NCI-H1417 (cell line): ENCODE data around the gene UST.
"Not testable (repeated sequence)": the region's sequence is repeated elsewhere in the genome, so short reads cannot be mapped to it uniquely, and the experiment has no call there.

ENCODE experiments used
- DNase-seq, 3 experiments: peaks; one replicate each; lab custom pipeline; 2025; lab: John Stamatoyannopoulos, UW

UST gene

DNA sequence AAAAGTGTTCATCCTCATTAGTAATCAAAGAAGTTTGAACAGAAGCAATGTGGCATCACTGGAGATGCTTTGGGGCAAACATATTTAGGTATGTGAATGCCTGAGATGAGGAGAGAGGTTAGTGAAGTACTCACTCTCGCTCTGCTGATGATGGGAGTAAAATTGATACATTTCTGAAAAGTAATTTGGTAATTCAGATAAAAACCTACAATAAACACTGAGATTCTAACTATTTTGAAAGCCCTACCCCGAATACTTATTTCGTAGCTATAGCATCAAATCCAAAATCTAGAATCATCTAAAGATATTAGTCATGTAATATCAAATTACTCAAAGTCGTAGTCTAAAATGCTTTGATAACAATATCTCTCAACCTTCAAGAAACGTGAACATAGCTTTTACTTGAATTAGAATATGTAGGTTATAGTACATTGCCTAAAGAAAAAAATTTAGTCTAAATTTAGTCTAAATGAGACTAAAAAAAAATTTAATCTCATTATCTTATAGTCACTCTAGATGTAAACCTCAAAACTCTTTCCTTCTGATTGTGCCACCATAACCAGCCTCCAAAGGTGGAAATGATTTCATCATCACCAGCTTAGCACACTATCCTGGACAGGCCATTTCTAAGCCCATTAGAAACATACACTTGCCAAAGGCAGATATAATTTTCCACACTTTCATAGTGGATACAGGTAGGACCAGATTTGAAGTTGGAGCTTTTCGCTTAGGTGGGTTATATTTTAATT, 338.2 kb downstream of the UST start:
- DNase-seq, result no peak

- DNase-seq, result no peak
These were observed 338.7 kb downstream of the UST start for GRCh38 chr6:149085557-149085938.

DNA sequence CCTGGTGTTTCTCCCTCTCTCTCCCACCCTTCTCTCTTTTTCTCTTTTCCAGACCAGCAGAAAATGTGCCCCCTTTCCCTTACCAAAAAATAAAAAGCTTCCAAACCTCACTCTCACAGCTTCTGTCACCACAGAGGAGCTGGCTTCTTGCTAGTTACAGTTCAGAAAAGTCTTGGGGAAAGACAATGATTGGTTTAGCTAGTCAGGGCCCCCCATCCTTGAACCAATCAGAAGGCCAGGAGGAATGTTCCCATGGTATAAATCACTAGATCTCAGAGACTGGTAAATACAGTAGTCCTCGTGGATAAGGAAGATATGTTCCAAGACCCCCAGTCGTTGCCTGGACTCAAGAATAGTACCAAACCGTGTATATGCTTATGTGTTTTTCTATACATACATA, 339.5 kb downstream of the UST start:
- DNase-seq, result no peak

- no peak for DNase-seq
These were observed 341.1 kb downstream of the UST start for GRCh38 chr6:149087898-149088297.

DNA sequence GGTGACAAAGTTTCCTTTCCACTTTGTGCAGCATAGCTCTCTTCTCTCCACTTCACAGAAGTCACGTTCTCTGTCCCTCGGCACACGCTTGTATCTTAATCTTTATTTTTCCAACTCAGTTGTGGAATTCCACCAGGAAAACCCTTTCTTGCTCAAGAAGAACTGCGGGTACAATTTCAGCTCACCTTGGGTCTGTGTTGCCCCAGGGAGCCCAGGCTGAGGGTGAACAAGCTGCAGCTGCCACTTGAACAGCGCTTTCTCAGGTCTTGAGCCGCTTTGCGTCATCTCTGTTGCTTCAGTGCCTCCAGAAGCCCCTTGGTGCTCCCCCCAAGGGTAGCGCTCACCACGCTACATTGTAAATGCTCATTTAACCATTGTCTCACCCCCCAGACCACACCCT, 341.5 kb downstream of the UST start:
- no peak for DNase-seq

GRCh38 chr6:149089510-149089909, 342.7 kb downstream of the UST start:
- DNase-seq, result no peak

DNA sequence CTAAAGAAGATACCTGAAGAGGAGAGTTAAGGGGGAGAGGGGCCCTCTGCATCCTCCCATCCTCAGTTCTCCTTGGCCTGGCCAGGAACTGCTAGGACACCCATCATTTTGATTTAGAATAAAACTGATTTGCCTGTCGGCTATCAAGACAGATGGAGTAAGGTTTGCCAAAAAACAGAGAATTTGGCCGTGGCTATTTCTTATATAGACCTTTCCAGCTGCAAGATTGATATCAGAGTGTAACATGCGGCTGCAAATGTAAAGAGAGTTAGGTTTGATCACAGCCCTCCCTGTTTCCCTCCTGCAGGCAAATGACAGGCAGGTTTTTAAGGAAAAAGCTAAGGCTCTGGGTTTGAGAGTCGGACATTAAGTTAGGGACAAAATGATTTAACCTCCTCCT, 344.1 kb downstream of the UST start:
- no peak for DNase-seq

DNA sequence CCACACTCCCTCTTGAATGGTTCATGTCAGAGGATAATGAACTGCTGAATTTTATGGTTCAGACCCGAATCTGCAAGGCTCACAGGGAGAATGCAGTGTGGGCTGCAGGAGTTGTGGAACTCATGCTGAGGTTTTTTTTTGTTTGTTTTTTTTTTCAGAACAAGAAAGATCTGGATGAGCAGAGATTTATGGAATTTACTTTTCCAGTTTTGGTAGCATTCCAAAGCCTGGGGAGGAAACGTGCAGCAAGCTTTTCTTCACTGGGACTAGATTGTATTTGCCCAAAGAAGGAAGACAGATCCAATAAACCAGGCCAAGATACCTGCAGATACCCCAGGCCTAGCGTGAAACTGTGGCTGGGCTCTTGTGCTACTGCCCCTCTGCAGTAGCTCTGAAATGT, 346.8 kb downstream of the UST start:
- no peak for DNase-seq

DNA sequence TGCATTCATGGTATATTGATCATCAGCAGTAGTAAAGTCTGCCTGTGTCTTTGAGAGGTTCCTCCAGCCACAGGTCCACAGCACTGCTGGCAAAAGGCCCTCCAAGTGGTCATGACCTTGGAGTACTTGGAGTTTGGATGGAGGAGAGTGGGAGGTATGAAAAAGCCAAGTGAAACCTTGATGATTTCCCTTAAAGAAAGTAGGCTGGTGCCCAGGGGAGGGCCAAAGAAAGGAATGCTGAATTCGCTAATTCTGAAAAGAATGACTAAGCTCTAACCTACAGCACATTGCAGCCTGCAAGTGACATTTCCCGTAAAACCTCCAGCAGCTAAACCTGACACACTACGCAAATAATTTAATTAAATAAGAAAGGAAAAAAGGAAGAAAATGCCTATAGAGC, 347.3 kb downstream of the UST start:
- no peak for DNase-seq

- no peak for DNase-seq
These were observed 348.1 kb downstream of the UST start for GRCh38 chr6:149094934-149095351.

DNA sequence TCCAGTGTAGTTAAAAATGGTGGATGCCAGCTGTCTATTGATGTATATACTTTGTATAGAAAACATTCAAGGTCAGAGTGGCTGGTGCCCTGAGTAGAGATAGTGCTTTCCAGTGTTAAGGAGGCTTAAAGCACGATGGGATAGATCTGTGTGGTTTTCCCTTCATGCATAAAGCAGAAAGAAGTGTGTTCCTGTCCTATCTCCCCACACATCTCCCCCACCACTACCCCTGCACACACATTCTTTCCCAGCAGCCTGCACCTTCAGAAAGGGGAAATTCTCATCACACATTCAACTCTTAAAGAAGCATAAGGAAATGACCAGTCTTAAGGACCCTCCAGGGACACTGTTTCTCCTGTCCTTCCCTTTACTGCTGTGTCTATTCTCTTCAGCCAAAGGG, 349.0 kb downstream of the UST start:
- no peak for DNase-seq

DNA sequence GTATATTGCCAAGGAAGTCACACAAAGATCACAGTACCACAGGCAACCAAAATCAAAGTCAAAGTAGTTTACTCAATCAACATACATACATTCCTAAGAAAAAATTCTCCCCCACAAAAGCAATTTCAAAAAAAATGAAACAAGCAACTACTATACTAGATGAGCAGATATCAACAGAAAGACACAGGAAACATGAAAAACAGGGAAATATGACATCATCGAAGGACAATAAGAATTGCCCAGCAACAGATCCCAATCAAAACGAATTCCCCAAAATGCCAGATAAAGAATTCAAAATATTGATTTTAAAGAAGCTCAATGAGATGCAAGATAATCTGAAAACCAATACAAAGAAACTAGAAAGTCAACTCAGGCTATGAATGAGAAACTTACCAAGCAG, 351.0 kb downstream of the UST start:
- DNase-seq, result no peak

- no peak for DNase-seq
These were observed 352.0 kb downstream of the UST start for GRCh38 chr6:149098700-149099276.

DNA sequence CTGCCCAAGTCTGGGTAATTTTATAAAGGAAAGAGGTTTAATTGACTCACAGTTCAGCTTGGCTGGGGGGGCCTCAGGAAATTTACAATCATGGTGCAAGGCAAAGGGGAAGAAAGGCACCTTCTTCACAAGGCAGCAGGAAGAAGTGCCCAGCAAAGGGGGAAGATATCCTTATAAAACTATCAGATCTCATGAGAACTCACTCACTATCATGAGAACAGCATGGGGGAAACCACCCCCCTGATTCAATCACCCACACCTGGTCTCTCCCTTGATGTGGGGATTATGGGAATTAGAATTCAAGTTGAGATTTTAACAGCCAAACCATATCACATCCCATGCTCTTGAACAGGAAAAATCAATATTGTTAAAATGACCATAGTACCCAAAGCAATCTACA, 355.5 kb downstream of the UST start:
- no peak for DNase-seq

DNA sequence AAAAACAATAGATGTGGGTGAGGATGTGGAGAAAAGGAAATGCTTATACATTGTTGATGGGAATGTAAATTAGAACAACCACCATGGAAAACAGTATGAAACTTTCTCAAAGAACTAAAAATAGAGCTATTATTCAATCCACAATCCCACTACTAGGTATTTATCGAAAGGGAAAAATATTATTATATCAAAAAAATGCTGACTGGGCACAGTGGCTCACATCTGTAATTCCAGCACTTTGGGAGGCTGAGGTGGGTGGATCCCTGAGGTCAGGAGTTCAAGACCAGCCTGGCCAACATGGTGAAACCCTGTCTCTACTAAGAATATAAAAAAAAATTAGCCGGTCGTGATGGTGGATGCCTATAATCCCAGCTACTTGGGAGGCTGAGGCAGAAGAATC, 357.1 kb downstream of the UST start:
- not testable (repeated sequence) for DNase-seq

GRCh38 chr6:149107520-149107919, 360.7 kb downstream of the UST start:
- DNase-seq, result no peak

DNA sequence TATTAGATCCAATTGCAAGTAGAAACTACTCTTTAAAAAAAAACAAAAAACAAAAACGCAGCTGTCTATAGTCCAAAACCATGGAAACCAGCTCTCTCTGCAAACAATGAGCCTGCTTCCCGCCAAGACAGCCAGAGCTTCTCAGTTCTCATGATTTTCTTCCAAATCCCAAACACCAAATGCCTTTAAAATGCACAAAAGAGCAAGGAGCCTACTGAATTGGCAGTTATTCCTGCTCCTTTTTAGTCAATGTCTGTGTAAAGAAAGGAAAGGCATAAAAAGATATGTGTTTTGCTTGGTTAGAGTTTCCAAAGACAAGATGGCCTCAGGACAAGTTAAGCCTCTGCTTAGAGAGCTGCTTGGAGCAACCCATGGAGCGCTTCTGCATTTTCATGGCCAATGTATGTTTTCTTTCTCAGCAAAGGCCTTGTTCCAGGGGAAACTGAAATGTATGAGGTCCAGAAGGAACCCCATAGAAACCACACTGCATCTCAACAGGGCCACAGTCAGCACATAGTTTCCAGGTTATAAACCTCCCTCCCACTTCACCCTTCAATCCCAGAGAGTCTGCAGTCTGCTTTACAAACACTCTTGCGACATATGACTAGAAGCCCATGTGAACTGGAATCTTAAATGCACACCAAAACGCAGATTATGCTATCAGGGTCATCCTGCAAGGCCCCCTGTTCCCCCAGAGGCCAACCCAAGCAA, 361.4 kb downstream of the UST start:
- no peak for DNase-seq

DNA sequence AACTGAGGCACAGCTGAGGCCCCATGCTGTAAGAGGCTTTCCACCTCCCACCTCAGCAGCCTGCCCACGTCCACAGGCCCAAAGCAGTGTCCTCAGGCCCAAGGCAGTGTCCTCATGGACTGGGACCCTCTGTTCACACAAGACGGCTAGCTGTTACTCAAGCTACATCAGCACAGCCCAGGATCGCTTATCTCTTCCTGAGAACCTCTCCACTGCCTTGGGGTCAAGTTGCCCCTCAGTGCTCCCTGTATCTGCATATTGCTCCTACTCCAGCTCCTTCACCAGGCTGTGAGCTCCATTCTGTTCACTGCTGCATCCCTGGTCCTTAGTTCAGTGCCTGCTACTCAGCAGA, 361.9 kb downstream of the UST start:
- no peak for DNase-seq

DNA sequence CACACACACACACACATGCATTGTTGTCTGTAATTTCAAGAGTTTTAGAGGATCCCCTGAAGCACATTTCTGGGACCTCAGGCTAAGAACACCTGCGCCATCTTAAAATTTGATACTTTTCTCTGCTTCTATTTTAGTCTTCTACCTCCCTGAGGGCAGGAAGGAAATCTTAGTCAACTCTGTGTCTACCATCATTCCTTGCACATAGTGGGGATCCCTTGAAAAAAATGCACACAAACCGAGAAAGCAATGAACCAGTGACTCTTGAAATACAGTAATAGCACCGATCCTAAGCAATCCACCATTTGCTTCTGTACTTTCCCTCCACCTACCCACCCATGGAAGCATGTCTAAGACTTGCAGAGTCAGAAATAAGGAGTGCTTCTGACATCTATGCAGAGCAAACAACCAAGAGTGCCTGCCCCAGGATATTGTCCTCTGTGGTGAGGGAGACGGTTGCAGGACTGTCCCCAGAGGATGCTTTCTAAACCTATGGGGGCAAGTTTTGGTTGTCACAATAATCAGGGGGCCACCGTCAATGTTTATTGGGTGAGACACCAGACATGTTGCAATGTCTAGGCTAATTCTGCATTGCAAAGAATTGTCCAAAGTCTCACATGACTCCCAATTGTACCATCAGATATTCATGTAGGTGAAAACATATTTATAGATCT, 362.7 kb downstream of the UST start:
- DNase-seq, result no peak

- no peak for DNase-seq
These were observed 364.8 kb downstream of the UST start for GRCh38 chr6:149111556-149112115.

DNA sequence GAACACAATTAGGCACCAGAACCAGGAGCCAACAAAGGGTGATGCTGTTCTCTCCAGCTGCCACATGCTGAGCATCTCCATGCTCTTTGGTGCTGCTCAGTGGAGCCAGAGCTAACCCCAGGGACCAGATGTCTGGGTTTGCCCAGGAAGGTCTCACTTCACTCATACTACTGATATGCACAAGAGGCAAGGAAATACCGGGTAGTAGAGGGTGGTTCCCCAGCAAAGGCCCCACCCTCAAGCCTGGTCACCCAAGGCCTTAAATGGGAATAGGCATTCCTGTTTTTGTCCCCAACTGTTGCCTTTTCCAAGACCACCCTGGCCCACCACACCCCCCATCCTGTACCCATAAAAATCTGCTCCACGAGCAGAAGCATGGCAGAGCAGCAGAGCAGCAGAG, 366.1 kb downstream of the UST start:
- no peak for DNase-seq

- no peak for DNase-seq
These were observed 367.3 kb downstream of the UST start for GRCh38 chr6:149114167-149114566.
